HEK293 (cell line): Measurements from ENCODE around the gene NFKB1.

Experiments used
- ATF2 ChIP-seq: fragments of 450-650 bp; formaldehyde crosslinking; IDR thresholded peaks from 2 replicates; pipeline ENCODE4 v1.5.1; 2016; ENCODE audit warnings: missing biosample characterization, missing genetic modification characterization, low read depth
- GFI1B ChIP-seq: fragments of 450-650 bp; formaldehyde crosslinking; IDR thresholded peaks from 2 replicates; pipeline ENCODE4 v1.5.1; 2016; ENCODE audit warnings: missing biosample characterization, missing genetic modification characterization
- KLF8 ChIP-seq: fragments of 450-650 bp; formaldehyde crosslinking; IDR thresholded peaks from 2 replicates; pipeline ENCODE4 v1.5.1; 2016; ENCODE audit warnings: missing biosample characterization, missing genetic modification characterization
- TCF7L2 ChIP-seq: IDR thresholded peaks from 2 replicates; pipeline ENCODE4 v1.6.1; 2011; ENCODE audit warnings: low read depth, mild to moderate bottlenecking, inconsistent platforms, low read length, moderate library complexity, borderline replicate concordance
- ZBTB7A ChIP-seq: fragments of 450-650 bp; formaldehyde crosslinking; IDR thresholded peaks from 2 replicates; pipeline ENCODE4 v1.5.1; 2016; ENCODE audit warnings: low read depth, missing biosample characterization, missing genetic modification characterization
- ZFP37 ChIP-seq: fragments of 450-650 bp; formaldehyde crosslinking; IDR thresholded peaks from 2 replicates; pipeline ENCODE4 v1.5.1; 2016; ENCODE audit warnings: missing biosample characterization, missing genetic modification characterization
- ZNF221 ChIP-seq: fragments of 450-650 bp; formaldehyde crosslinking; IDR thresholded peaks from 2 replicates; pipeline ENCODE4 v1.5.1; 2017; ENCODE audit warnings: missing biosample characterization, missing genetic modification characterization, borderline replicate concordance
- ZNF274 ChIP-seq, 2 experiments: fragments of 200-500 bp in 1 of 2; fragments of 450-650 bp in 1 of 2; sonication (Bioruptor generic) in 1 of 2; formaldehyde crosslinking in 1 of 2; IDR thresholded peaks; 2 replicates each; pipeline versions ENCODE4 v1.5.1 to v1.6.1; 2014 to 2016; ENCODE audit warnings: borderline replicate concordance in 1 of 2, inconsistent platforms in 1 of 2, low read length in 1 of 2, missing biosample characterization in 1 of 2, missing genetic modification characterization in 1 of 2
- ZNF514 ChIP-seq: fragments of 450-650 bp; formaldehyde crosslinking; IDR thresholded peaks from 2 replicates; pipeline ENCODE4 v1.5.1; 2016; ENCODE audit warnings: missing biosample characterization, missing genetic modification characterization
- ZNF560 ChIP-seq: fragments of 450-650 bp; formaldehyde crosslinking; IDR thresholded peaks from 2 replicates; pipeline ENCODE4 v1.5.1; 2017; ENCODE audit warnings: missing biosample characterization, missing genetic modification characterization, borderline replicate concordance
- ZNF629 ChIP-seq: fragments of 450-650 bp; formaldehyde crosslinking; IDR thresholded peaks from 2 replicates; pipeline ENCODE4 v1.5.1; 2017; ENCODE audit warnings: missing biosample characterization, missing genetic modification characterization
- ZNF645 ChIP-seq: fragments of 450-650 bp; formaldehyde crosslinking; IDR thresholded peaks from 2 replicates; pipeline ENCODE4; 2016; ENCODE audit warnings: missing biosample characterization, missing genetic modification characterization
- TF ChIP-seq, protein P1 (sequence below): fragments of 450-650 bp; formaldehyde crosslinking; IDR thresholded peaks from 2 replicates; pipeline ENCODE4 v1.5.1; 2016; ENCODE audit warnings: missing biosample characterization, missing genetic modification characterization
- TF ChIP-seq, protein P2 (sequence below): fragments of 450-650 bp; formaldehyde crosslinking; IDR thresholded peaks from 2 replicates; pipeline ENCODE4 v1.5.1; 2016; ENCODE audit warnings: missing biosample characterization, missing genetic modification characterization

GRCh38 chr4:102535398-102536082, 34.4 kb downstream of the NFKB1 start:
- TF ChIP-seq ZNF645 (tag by site-specific recombination), result no peak
- no peak for TF ChIP-seq ZBTB7A (tag by site-specific recombination)
- TF ChIP-seq, protein P1, sequence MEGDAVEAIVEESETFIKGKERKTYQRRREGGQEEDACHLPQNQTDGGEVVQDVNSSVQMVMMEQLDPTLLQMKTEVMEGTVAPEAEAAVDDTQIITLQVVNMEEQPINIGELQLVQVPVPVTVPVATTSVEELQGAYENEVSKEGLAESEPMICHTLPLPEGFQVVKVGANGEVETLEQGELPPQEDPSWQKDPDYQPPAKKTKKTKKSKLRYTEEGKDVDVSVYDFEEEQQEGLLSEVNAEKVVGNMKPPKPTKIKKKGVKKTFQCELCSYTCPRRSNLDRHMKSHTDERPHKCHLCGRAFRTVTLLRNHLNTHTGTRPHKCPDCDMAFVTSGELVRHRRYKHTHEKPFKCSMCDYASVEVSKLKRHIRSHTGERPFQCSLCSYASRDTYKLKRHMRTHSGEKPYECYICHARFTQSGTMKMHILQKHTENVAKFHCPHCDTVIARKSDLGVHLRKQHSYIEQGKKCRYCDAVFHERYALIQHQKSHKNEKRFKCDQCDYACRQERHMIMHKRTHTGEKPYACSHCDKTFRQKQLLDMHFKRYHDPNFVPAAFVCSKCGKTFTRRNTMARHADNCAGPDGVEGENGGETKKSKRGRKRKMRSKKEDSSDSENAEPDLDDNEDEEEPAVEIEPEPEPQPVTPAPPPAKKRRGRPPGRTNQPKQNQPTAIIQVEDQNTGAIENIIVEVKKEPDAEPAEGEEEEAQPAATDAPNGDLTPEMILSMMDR (tag by site-specific recombination), result no peak
- TF ChIP-seq ATF2 (tag by site-specific recombination), result no peak
- TF ChIP-seq TCF7L2, result no peak
- TF ChIP-seq ZNF514 (tag by site-specific recombination), result no peak
- no peak for TF ChIP-seq ZNF221 (tag by site-specific recombination)
- no peak for TF ChIP-seq ZFP37 (tag by site-specific recombination)
- TF ChIP-seq, protein P2, sequence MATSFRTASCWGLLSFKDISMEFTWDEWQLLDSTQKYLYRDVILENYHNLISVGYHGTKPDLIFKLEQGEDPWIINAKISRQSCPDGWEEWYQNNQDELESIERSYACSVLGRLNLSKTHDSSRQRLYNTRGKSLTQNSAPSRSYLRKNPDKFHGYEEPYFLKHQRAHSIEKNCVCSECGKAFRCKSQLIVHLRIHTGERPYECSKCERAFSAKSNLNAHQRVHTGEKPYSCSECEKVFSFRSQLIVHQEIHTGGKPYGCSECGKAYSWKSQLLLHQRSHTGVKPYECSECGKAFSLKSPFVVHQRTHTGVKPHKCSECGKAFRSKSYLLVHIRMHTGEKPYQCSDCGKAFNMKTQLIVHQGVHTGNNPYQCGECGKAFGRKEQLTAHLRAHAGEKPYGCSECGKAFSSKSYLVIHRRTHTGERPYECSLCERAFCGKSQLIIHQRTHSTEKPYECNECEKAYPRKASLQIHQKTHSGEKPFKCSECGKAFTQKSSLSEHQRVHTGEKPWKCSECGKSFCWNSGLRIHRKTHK, result no peak
- no peak for TF ChIP-seq ZNF629 (tag by site-specific recombination)
- no peak for TF ChIP-seq ZNF274 (IDR thresholded peaks at IDR 0.05; ENCODE audit: low read length)
- no peak for TF ChIP-seq ZNF274 (tag by site-specific recombination; IDR thresholded peaks at IDR 0.05; ENCODE audit: borderline replicate concordance)
- no peak for TF ChIP-seq ZNF560 (tag by site-specific recombination)
- TF ChIP-seq GFI1B (tag by site-specific recombination), result no peak
- no peak for TF ChIP-seq KLF8 (tag by site-specific recombination)
